Endothelial cell of umbilical vein (primary cell): Measurements from ENCODE around the gene VTA1. TPM values are rescaled to one million over a fixed set of nuclear protein-coding genes. Genes with fewer than 3 reads are reported as not detected.

Experiments
- BruUV-seq: library from RNA; stranded (reverse); fragments of 400-500 nt; replicated peaks from 2 replicates; lab custom pipeline; 2021; lab: Mats Ljungman, UMichigan
- CTCF ChIA-PET: fragments of 300-600, 350-600 bp; sonication (Branson Sonifier 250); formaldehyde crosslinking; loops from one replicate; lab custom pipeline; 2021; ENCODE audit warnings: antibody characterized with exemption, inconsistent platforms; lab: Charles Lee
- POLR2A ChIA-PET: fragments of 300-600, 350-600 bp; sonication (Branson Sonifier 250); formaldehyde crosslinking; loops from one replicate; lab custom pipeline; 2021; ENCODE audit warnings: antibody characterized with exemption, inconsistent platforms; lab: Charles Lee
- DNase-seq: peaks from one replicate; pipeline ENCODE4 v3.0.0-alpha.2; 2011; ENCODE audit warnings: low read depth, low spot score
- FAIRE-seq: peaks from 2 replicates; lab custom pipeline; 2011; peaks lifted over from hg19 to GRCh38; lab: Jason Lieb, UNC
- H2AFZ ChIP-seq: 2 replicates; pipeline ENCODE4 v1.6.0; 2012; ENCODE audit warnings: low read depth, low read length, control low read depth, inconsistent platforms
- H3K27ac ChIP-seq: 2 replicates; pipeline ENCODE4 v1.5.1; 2011; ENCODE audit warnings: low read depth, mild to moderate bottlenecking, control low read depth, low read length, moderate library complexity; ENCODE audit not compliant: insufficient read depth
- H3K27me3 ChIP-seq, 2 experiments: 2 replicates each; pipeline versions ENCODE4 v1.6.0 to v1.6.1; 2011; ENCODE audit warnings: low read length in 2 of 2, mixed read lengths in 1 of 2; ENCODE audit not compliant: control insufficient read depth in 2 of 2, insufficient read depth in 2 of 2
- H3K36me3 ChIP-seq, 2 experiments: 2 replicates in 1 of 2; 3 replicates in 1 of 2; pipeline ENCODE4 v1.5.1; 2011; ENCODE audit warnings: low read length in 2 of 2, mild to moderate bottlenecking in 1 of 2, moderate library complexity in 1 of 2; ENCODE audit not compliant: control insufficient read depth in 2 of 2, insufficient read depth in 2 of 2; ENCODE audit errors: extremely low read depth in 1 of 2
- H3K4me1 ChIP-seq: 3 replicates; pipeline ENCODE4 v1.5.1; 2011; ENCODE audit warnings: mild to moderate bottlenecking, low read length; ENCODE audit not compliant: control insufficient read depth, insufficient read depth; ENCODE audit errors: extremely low read depth
- H3K4me2 ChIP-seq: 2 replicates; pipeline ENCODE4 v1.6.1; 2011; ENCODE audit warnings: low read length, control low read depth, mixed read lengths; ENCODE audit not compliant: insufficient read depth
- H3K4me3 ChIP-seq, 3 experiments: fragments of 200-600 bp in 1 of 3; sonication (generic), shearing (Covaris generic) in 1 of 3; replicated peaks in 1 of 3; 2 replicates each; pipeline ENCODE4 v1.5.1; 2011 to 2016; ENCODE audit warnings: control low read depth in 3 of 3, low read length in 3 of 3, mild to moderate bottlenecking in 2 of 3, inconsistent platforms in 1 of 3, low read depth in 1 of 3, moderate library complexity in 1 of 3; ENCODE audit not compliant: insufficient read depth in 1 of 3
- H3K79me2 ChIP-seq: 2 replicates; pipeline ENCODE4 v1.6.0; 2012; ENCODE audit warnings: low read length, inconsistent platforms; ENCODE audit not compliant: control insufficient read depth, insufficient read depth
- H3K9ac ChIP-seq: replicated peaks from 2 replicates; pipeline ENCODE3; 2011; ENCODE audit warnings: low read length, control low read depth; ENCODE audit not compliant: insufficient read depth; ENCODE audit errors: extremely low read depth
- H3K9me1 ChIP-seq: replicated peaks from 3 replicates; pipeline ENCODE4 v1.6.0; 2011; ENCODE audit warnings: mild to moderate bottlenecking, low read length; ENCODE audit not compliant: control insufficient read depth, insufficient read depth; ENCODE audit errors: extremely low read depth
- H3K9me3 ChIP-seq: replicated peaks from 2 replicates; pipeline ENCODE4 v1.5.1; 2012; ENCODE audit warnings: low read length, inconsistent platforms; ENCODE audit not compliant: control insufficient read depth, insufficient read depth
- H4K20me1 ChIP-seq: replicated peaks from 2 replicates; pipeline ENCODE3; 2011; ENCODE audit warnings: mild to moderate bottlenecking, low read length; ENCODE audit not compliant: control insufficient read depth, insufficient read depth; ENCODE audit errors: extremely low read depth
- EZH2 ChIP-seq: IDR thresholded peaks from 2 replicates; pipeline ENCODE4 v1.6.1; 2012; ENCODE audit warnings: borderline replicate concordance, low read depth, mild to moderate bottlenecking, moderate library complexity, low read length, inconsistent platforms; ENCODE audit not compliant: severe bottlenecking
- FOS ChIP-seq: IDR thresholded peaks from 2 replicates; pipeline ENCODE4 v1.6.1; 2011; ENCODE audit warnings: mild to moderate bottlenecking, low read length, moderate library complexity, borderline replicate concordance; ENCODE audit not compliant: insufficient read depth
- GATA2 ChIP-seq: IDR thresholded peaks from 2 replicates; pipeline ENCODE4 v1.7.0; 2011; ENCODE audit warnings: low read depth, mild to moderate bottlenecking, moderate library complexity, mixed read lengths, low read length; ENCODE audit not compliant: insufficient read length, insufficient read depth
- JUN ChIP-seq: IDR thresholded peaks from 2 replicates; pipeline ENCODE4 v1.6.1; 2011; ENCODE audit warnings: borderline replicate concordance, low read depth; ENCODE audit not compliant: insufficient read length, insufficient read depth
- MAX ChIP-seq: IDR thresholded peaks from 2 replicates; pipeline ENCODE4 v1.6.1; 2011; ENCODE audit not compliant: insufficient read depth, insufficient read length
- MYC ChIP-seq: IDR thresholded peaks from one replicate; pipeline ENCODE4 v1.6.1; 2011; ENCODE audit warnings: mild to moderate bottlenecking, low read depth, low read length
- POLR2A ChIP-seq: IDR thresholded peaks from 2 replicates; pipeline ENCODE4 v1.6.1; 2012; ENCODE audit warnings: low read depth, mild to moderate bottlenecking, control low read depth, low read length
- POLR2AphosphoS5 ChIP-seq: IDR thresholded peaks from 2 replicates; pipeline ENCODE4 v1.6.1; 2012; ENCODE audit warnings: low read depth, mild to moderate bottlenecking, control low read depth, low read length, moderate library complexity; ENCODE audit not compliant: insufficient read depth
- dilution Hi-C: fragments of 300-500 bp; cut with MboI; formaldehyde crosslinking; loops from one replicate; pipeline ENCODE4 v1.15.0; 2019; ENCODE audit warnings: low sequenced_read_pairs; ENCODE audit not compliant: extremely low pct_ligation_motif_present
- intact Hi-C: fragments of 100-400 bp; cut with micrococcal nuclease; formaldehyde crosslinking; loops from one replicate; pipeline ENCODE4 v1.10.0; 2022
- polyA plus RNA-seq, 4 experiments: library from polyadenylated mRNA; depleted of rRNA in 3 of 4; stranded (reverse) in 3 of 4; unstranded in 1 of 4; fragments of >200 nt; gene quantifications; 2 replicates each; pipeline versions ENCODE4 v1.2.1 to v1.2.3, GENCODE V29; 2011 to 2012; ENCODE audit warnings: missing spikeins in 1 of 4
- total RNA-seq: library from RNA; stranded (reverse); gene quantifications from 2 replicates; pipeline ENCODE4 v1.2.3, GENCODE V29; 2021
- TF ChIP-seq, protein P1 (sequence below), 2 donors: IDR thresholded peaks; 1 replicate in 1 of 2; 2 replicates in 1 of 2; pipeline ENCODE4 v1.5.1; 2011; ENCODE audit warnings: low read length in 2 of 2, mild to moderate bottlenecking in 2 of 2, moderate library complexity in 2 of 2, control low read depth in 1 of 2, inconsistent platforms in 1 of 2, low read depth in 1 of 2; ENCODE audit not compliant: insufficient read depth in 1 of 2; ENCODE audit errors: extremely low read depth in 1 of 2

VTA1 gene
- total and polyA plus RNA-seq, 2 donors (not counting 3 experiments of a cell fraction or from before 2014, with no cell fraction given), result 39.0 to 40.9 TPM

DNA sequence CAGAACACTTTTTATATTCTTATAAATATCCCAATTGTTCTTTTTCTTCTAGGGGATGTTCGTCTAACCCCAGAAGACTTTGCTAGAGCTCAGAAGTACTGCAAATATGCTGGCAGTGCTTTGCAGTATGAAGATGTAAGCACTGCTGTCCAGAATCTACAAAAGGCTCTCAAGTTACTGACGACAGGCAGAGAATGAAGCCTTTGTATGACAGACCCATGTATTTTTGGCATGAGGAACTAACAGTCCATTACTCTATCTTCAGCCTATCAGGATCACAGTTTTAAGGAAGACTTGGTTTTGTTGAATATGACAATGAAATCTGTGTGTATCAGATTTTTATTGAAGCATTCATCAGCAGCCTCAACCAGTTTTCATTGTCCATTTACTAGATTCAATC is 71.4 kb downstream of the VTA1 start:
- no peak overlapping the region for H3K9ac ChIP-seq
- H3K27ac ChIP-seq, result no peak overlapping the region
- H3K4me2 ChIP-seq, result no peak overlapping the region
- BruUV-seq, result no TSS peak
- H3K4me1 ChIP-seq, result no peaks in the 10 kb centered on the region
- dilution Hi-C loops (no loop called here), intact Hi-C loops (no loop called here)
- H2AFZ ChIP-seq, result no peak overlapping the region
- H3K4me3 ChIP-seq, result no peak overlapping the region
- H3K79me2 ChIP-seq, result no peaks in the 10 kb centered on the region
- FAIRE-seq, result no peak
- CTCF ChIA-PET, result interaction anchor here (0.7 to 1.5 kb wide), 2 partner anchors 10 to 169 kb away, joined by 3 to 4 read pairs; no protein-coding TSS in a partner anchor
- no peak for DNase-seq
- no peaks in the 10 kb centered on the region for H3K27me3 ChIP-seq
- TF ChIP-seq JUN (no peak), EZH2 (no peak)
- POLR2A ChIA-PET, result no interaction called here
- peaks cover 4 to 7% of the 10 kb centered on the region in 2 experiments for H3K36me3 ChIP-seq
- no peaks in the 10 kb centered on the region for H4K20me1 ChIP-seq
- H3K9me1 ChIP-seq, result no peaks in the 10 kb centered on the region
- no peaks in the 10 kb centered on the region for H3K9me3 ChIP-seq

GRCh38 chr6:142222022-142222421 is 75.0 kb downstream of the VTA1 start:
- intact Hi-C loops (loop anchor here (10.0 kb wide), 1 partner anchor 313 kb away; no protein-coding TSS in a partner anchor), dilution Hi-C loops (no loop called here)
- no peaks in the 10 kb centered on the region for H3K27me3 ChIP-seq
- CTCF ChIA-PET, result interaction anchor here (0.9 to 1.8 kb wide), 3 partner anchors 10 to 55 kb away, joined by 3 to 9 read pairs (median 6); no protein-coding TSS in a partner anchor
- no peaks in the 10 kb centered on the region for H4K20me1 ChIP-seq
- no peak overlapping the region for H3K9ac ChIP-seq
- H3K4me3 ChIP-seq, result no peak overlapping the region
- H3K27ac ChIP-seq, result no peak overlapping the region
- H3K79me2 ChIP-seq, result no peaks in the 10 kb centered on the region
- no peaks in the 10 kb centered on the region for H3K9me3 ChIP-seq
- DNase-seq, result no peak
- TF ChIP-seq POLR2A (no peak), POLR2AphosphoS5 (no peak), GATA2 (no peak), FOS (no peak), JUN (no peak), EZH2 (no peak), MAX (no peak), MYC (no peak)
- TF ChIP-seq, protein P1, sequence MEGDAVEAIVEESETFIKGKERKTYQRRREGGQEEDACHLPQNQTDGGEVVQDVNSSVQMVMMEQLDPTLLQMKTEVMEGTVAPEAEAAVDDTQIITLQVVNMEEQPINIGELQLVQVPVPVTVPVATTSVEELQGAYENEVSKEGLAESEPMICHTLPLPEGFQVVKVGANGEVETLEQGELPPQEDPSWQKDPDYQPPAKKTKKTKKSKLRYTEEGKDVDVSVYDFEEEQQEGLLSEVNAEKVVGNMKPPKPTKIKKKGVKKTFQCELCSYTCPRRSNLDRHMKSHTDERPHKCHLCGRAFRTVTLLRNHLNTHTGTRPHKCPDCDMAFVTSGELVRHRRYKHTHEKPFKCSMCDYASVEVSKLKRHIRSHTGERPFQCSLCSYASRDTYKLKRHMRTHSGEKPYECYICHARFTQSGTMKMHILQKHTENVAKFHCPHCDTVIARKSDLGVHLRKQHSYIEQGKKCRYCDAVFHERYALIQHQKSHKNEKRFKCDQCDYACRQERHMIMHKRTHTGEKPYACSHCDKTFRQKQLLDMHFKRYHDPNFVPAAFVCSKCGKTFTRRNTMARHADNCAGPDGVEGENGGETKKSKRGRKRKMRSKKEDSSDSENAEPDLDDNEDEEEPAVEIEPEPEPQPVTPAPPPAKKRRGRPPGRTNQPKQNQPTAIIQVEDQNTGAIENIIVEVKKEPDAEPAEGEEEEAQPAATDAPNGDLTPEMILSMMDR (IDR thresholded peaks at IDR 0.05; ENCODE audit: extremely low read depth in 1 of 2, insufficient read depth in 1 of 2, low read depth in 1 of 2, low read length in 2 of 2), result no peak
- peaks cover 2 to 7% of the 10 kb centered on the region in 2 experiments for H3K36me3 ChIP-seq
- no peaks in the 10 kb centered on the region for H3K9me1 ChIP-seq
- no peak for FAIRE-seq
- H2AFZ ChIP-seq, result no peak overlapping the region
- no peak overlapping the region for H3K4me2 ChIP-seq
- BruUV-seq, result no TSS peak
- POLR2A ChIA-PET, result no interaction called here
- H3K4me1 ChIP-seq, result no peaks in the 10 kb centered on the region
